Upper lobe of left lung (tissue), 4 donors: ENCODE measurements around the gene UBAP1.
"Not testable (repeated sequence)": the region's sequence is repeated elsewhere in the genome, so short reads cannot be mapped to it uniquely, and the experiment has no call there.

Experiments
- POLR2A ChIP-seq, 4 donors: fragments of 450-650 bp; IDR thresholded peaks; one replicate each; pipeline ENCODE4 v1.5.1; 2016 to 2017; ENCODE audit warnings: antibody characterized with exemption in 4 of 4, mild to moderate bottlenecking in 2 of 4
- POLR2AphosphoS5 ChIP-seq, 2 donors: sonication (generic); formaldehyde crosslinking; IDR thresholded peaks; one replicate each; pipeline ENCODE4 v1.5.1; 2017; ENCODE audit warnings: antibody characterized with exemption in 2 of 2
- TF ChIP-seq, protein P1 (sequence below), 6 experiments: fragments of 450-650 bp in 4 of 6; fragments of 200-600 bp in 2 of 6; sonication (generic) in 2 of 6; IDR thresholded peaks; one replicate each; pipeline ENCODE4 v1.5.1; 2016 to 2019; ENCODE audit warnings: antibody characterized with exemption in 6 of 6

- TF ChIP-seq, protein P1, sequence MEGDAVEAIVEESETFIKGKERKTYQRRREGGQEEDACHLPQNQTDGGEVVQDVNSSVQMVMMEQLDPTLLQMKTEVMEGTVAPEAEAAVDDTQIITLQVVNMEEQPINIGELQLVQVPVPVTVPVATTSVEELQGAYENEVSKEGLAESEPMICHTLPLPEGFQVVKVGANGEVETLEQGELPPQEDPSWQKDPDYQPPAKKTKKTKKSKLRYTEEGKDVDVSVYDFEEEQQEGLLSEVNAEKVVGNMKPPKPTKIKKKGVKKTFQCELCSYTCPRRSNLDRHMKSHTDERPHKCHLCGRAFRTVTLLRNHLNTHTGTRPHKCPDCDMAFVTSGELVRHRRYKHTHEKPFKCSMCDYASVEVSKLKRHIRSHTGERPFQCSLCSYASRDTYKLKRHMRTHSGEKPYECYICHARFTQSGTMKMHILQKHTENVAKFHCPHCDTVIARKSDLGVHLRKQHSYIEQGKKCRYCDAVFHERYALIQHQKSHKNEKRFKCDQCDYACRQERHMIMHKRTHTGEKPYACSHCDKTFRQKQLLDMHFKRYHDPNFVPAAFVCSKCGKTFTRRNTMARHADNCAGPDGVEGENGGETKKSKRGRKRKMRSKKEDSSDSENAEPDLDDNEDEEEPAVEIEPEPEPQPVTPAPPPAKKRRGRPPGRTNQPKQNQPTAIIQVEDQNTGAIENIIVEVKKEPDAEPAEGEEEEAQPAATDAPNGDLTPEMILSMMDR (IDR thresholded peaks at IDR 0.05) = not testable (repeated sequence)
- not testable (repeated sequence) for TF ChIP-seq POLR2AphosphoS5, POLR2A (IDR thresholded peaks at IDR 0.05)
Measured at GRCh38 chr9:34197286-34197685, 18.4 kb downstream of the UBAP1 start.
